Panc1 (cell line): Measurements from ENCODE around the gene GDF15. TPM values are rescaled to one million over a fixed set of nuclear protein-coding genes. Genes with fewer than 3 reads are reported as not detected.
A peak's percentile ranks its signal among the peaks of the same experiment; 100 is the strongest.

Experiments
- ATAC-seq: fragments of 200-7000 bp; cut with Tn5 transposase; 2 replicates; pipeline ENCODE4 v1.9.1; 2020; ENCODE audit warnings: mild to moderate bottlenecking, moderate library complexity
- BruUV-seq: library from RNA; stranded (reverse); fragments of 400-500 nt; replicated peaks from 2 replicates; lab custom pipeline; 2021; lab: Mats Ljungman, UMichigan
- CTCF ChIA-PET: fragments of 300-600 bp; sonication (Branson Sonifier 250); formaldehyde crosslinking; loops from one replicate; lab custom pipeline; 2022; ENCODE audit warnings: antibody characterized with exemption; lab: Charles Lee
- POLR2A ChIA-PET: fragments of 300-600 bp; sonication (Branson Sonifier 250); formaldehyde crosslinking; loops from one replicate; lab custom pipeline; 2022; ENCODE audit warnings: antibody characterized with exemption; lab: Charles Lee
- DNase-seq: peaks from one replicate; pipeline ENCODE4 v3.0.0-alpha.2; 2010; ENCODE audit warnings: low read depth, low spot score
- H3K27ac ChIP-seq: 2 replicates; pipeline ENCODE4 v1.5.1; 2011; ENCODE audit warnings: mild to moderate bottlenecking, low read length, inconsistent platforms
- H3K27me3 ChIP-seq: fragments of 200-500 bp; sonication (Bioruptor generic); 2 replicates; pipeline ENCODE4 v1.6.0; 2014; ENCODE audit warnings: low read length, inconsistent platforms; ENCODE audit not compliant: control insufficient read depth, insufficient read depth
- H3K36me3 ChIP-seq: fragments of 200-500 bp; sonication (Bioruptor generic); 2 replicates; pipeline ENCODE4 v1.5.1; 2014; ENCODE audit warnings: inconsistent platforms, mild to moderate bottlenecking, low read length, moderate library complexity; ENCODE audit not compliant: control insufficient read depth, insufficient read depth
- H3K4me1 ChIP-seq: 2 replicates; pipeline ENCODE4 v1.5.1; 2011; ENCODE audit warnings: inconsistent platforms, mild to moderate bottlenecking, low read length, moderate library complexity; ENCODE audit not compliant: control insufficient read depth, insufficient read depth
- H3K4me3 ChIP-seq, 2 experiments: 2 replicates each; pipeline ENCODE4 v1.5.1; 2011 to 2012; ENCODE audit warnings: low read depth in 2 of 2, low read length in 2 of 2, mild to moderate bottlenecking in 2 of 2, inconsistent platforms in 1 of 2, moderate library complexity in 1 of 2
- H3K9me3 ChIP-seq: fragments of 200-500 bp; sonication (Bioruptor generic); 2 replicates; pipeline ENCODE4 v1.5.1; 2014; ENCODE audit warnings: low read depth, mild to moderate bottlenecking, inconsistent platforms, low read length, moderate library complexity; ENCODE audit not compliant: control insufficient read depth, insufficient read depth
- CTCF ChIP-seq: fragments of 450-650 bp; IDR thresholded peaks from 2 replicates; pipeline ENCODE4 v1.5.1; 2017; ENCODE audit warnings: mild to moderate bottlenecking
- POLR2AphosphoS5 ChIP-seq: IDR thresholded peaks from 2 replicates; pipeline ENCODE4 v1.6.1; 2012; ENCODE audit warnings: mild to moderate bottlenecking, low read depth, low read length, moderate library complexity
- REST ChIP-seq, 2 experiments: IDR thresholded peaks; 2 replicates each; pipeline ENCODE4 v1.6.1; 2011 to 2012; ENCODE audit warnings: low read depth in 2 of 2, control low read depth in 1 of 2, low read length in 1 of 2, mild to moderate bottlenecking in 1 of 2, moderate library complexity in 1 of 2; ENCODE audit not compliant: insufficient read depth in 1 of 2
- SIN3A ChIP-seq: IDR thresholded peaks from 2 replicates; pipeline ENCODE4 v1.6.1; 2012; ENCODE audit warnings: low read depth, mild to moderate bottlenecking, low read length, moderate library complexity, borderline replicate concordance; ENCODE audit not compliant: insufficient read depth
- TCF7L2 ChIP-seq: IDR thresholded peaks from 2 replicates; pipeline ENCODE4 v1.6.1; 2011; ENCODE audit warnings: mild to moderate bottlenecking, low read depth, low read length, inconsistent platforms
- in situ Hi-C: cut with HindIII; loops from 2 replicates; pipeline ENCODE4 v1.10.0; 2016; ENCODE audit warnings: low sequenced_read_pairs, low pct_unique_long_range_greater_than_20kb
- intact Hi-C: fragments of 100-400 bp; cut with micrococcal nuclease; formaldehyde crosslinking; loops from one replicate; pipeline ENCODE4 v1.10.0; 2022; ENCODE audit not compliant: unreplicated experiment
- total RNA-seq: library from RNA; stranded (reverse); gene quantifications from one replicate; pipeline ENCODE4 v1.2.1, GENCODE V29; 2021; ENCODE audit not compliant: unreplicated experiment

GDF15 gene
- total RNA-seq, 1 experiment from 2014 or later: 335 TPM

- peak overlapping the region; percentile 60 for H3K27ac ChIP-seq
- ChIA-PET POLR2A (interaction anchor here (0.5 kb wide), 1 partner anchor 154 kb away, joined by 3 read pairs; no protein-coding TSS in a partner anchor), CTCF (no interaction called here)
- no peak overlapping the region for H3K4me3 ChIP-seq
- intact Hi-C loops (no loop called here), in situ Hi-C loops (no loop called here)
- TF ChIP-seq POLR2AphosphoS5 (peak; percentile 79), REST (IDR thresholded peaks at IDR 0.05; ENCODE audit: insufficient read depth in 1 of 2, low read depth in 2 of 2, low read length in 1 of 2) (no peak)
- no peaks in the 10 kb centered on the region for H3K27me3 ChIP-seq
- no peak for DNase-seq
- H3K9me3 ChIP-seq: no peaks in the 10 kb centered on the region
- peaks cover 37% of the 10 kb centered on the region for H3K4me1 ChIP-seq
- H3K36me3 ChIP-seq: no peaks in the 10 kb centered on the region
- ATAC-seq: peak; percentile 17
- TSS peak; percentile 78 for BruUV-seq
Measured at GRCh38 chr19:18433735-18434398, 47.9 kb downstream of the GDF15 start.

- ChIA-PET CTCF (no interaction called here), POLR2A (interaction anchor here (0.5 kb wide), 1 partner anchor 155 kb away, joined by 3 read pairs; no protein-coding TSS in a partner anchor)
- Histone ChIP-seq H3K4me3 (no peak overlapping the region), H3K36me3 (no peaks in the 10 kb centered on the region), H3K4me1 (peaks cover 41% of the 10 kb centered on the region), H3K9me3 (no peaks in the 10 kb centered on the region), H3K27ac (peak overlapping the region; percentile 60), H3K27me3 (no peaks in the 10 kb centered on the region)
- BruUV-seq: no TSS peak
- no peak for DNase-seq
- intact Hi-C loops (no loop called here), in situ Hi-C loops (no loop called here)
- ATAC-seq: no peak
- TF ChIP-seq TCF7L2 (no peak), POLR2AphosphoS5 (peak; percentile 11)
Measured at GRCh38 chr19:18434411-18435175, 48.6 kb downstream of the GDF15 start.

- DNase-seq: no peak
- no peaks in the 10 kb centered on the region for H3K9me3 ChIP-seq
- ATAC-seq: no peak
- POLR2A ChIA-PET: no interaction called here
- TF ChIP-seq TCF7L2 (no peak), SIN3A (no peak), CTCF (no peak), REST (IDR thresholded peaks at IDR 0.05; ENCODE audit: insufficient read depth in 1 of 2, low read depth in 2 of 2, low read length in 1 of 2) (no peak), POLR2AphosphoS5 (no peak)
- CTCF ChIA-PET: no interaction called here
- in situ Hi-C loops: no loop called here
- no peaks in the 10 kb centered on the region for H3K27me3 ChIP-seq
- H3K36me3 ChIP-seq: no peaks in the 10 kb centered on the region
- peaks cover 41% of the 10 kb centered on the region for H3K4me1 ChIP-seq
- BruUV-seq: no TSS peak
- H3K4me3 ChIP-seq: no peak overlapping the region
- peak overlapping the region; percentile 60; the same call in 1 of the 2 replicates for H3K27ac ChIP-seq
- intact Hi-C loops: no loop called here
Measured at GRCh38 chr19:18435178-18435841, 49.4 kb downstream of the GDF15 start.
